Measurements from ENCODE around the gene CFLAR.

DNA sequence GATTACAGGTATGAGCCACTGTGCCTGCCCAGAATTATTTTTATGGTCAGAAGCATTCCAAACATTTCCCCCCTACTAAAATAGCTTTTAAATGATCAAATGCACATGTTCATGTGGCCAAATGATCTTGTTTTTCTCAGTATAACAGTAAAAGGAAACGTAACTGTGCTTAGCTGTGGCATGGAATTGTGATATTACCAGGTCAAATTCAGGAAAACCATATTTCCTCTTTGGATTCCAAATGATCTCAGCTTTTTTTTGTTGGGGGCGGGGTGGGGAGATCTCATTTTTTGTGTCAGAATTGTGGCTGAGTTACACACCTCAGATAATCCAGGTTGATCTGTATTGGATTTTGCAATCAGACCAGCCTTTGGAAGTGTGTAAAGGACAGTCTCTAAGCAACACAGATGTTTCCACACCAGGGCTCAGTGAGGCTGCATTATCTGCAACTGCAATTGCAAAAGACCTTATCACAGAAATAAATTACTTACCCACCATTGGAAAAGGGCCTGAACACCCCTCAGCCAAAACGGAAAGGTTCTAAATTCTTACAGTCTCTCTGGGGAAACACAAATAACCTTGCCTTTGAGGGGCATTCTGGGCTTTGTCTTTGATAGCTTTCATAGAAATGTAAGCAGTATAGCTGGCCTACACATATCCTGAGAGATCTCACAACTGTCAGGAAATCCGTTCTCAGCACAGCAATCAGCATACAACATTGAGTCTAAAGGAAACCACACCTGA is 75.3 kb downstream of the CFLAR start:
- TF ChIP-seq, protein P1, sequence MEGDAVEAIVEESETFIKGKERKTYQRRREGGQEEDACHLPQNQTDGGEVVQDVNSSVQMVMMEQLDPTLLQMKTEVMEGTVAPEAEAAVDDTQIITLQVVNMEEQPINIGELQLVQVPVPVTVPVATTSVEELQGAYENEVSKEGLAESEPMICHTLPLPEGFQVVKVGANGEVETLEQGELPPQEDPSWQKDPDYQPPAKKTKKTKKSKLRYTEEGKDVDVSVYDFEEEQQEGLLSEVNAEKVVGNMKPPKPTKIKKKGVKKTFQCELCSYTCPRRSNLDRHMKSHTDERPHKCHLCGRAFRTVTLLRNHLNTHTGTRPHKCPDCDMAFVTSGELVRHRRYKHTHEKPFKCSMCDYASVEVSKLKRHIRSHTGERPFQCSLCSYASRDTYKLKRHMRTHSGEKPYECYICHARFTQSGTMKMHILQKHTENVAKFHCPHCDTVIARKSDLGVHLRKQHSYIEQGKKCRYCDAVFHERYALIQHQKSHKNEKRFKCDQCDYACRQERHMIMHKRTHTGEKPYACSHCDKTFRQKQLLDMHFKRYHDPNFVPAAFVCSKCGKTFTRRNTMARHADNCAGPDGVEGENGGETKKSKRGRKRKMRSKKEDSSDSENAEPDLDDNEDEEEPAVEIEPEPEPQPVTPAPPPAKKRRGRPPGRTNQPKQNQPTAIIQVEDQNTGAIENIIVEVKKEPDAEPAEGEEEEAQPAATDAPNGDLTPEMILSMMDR (IDR thresholded peaks at IDR 0.05 in 2 of 3, conservative IDR thresholded peaks at IDR 0.05 in 1 of 3; ENCODE audit: borderline replicate concordance in 1 of 3, insufficient read depth in 1 of 3, low read depth in 2 of 3, low read length in 2 of 3), result no peak
- no peak for TF ChIP-seq POLR2A (IDR thresholded peaks at IDR 0.05; ENCODE audit: borderline replicate concordance, extremely low read depth, insufficient read depth, insufficient read length)
- TF ChIP-seq EZH2 (IDR thresholded peaks at IDR 0.05), result no peak
- no peak for TF ChIP-seq EGR1 (IDR thresholded peaks at IDR 0.05; ENCODE audit: low read depth)
- TF ChIP-seq SRF (IDR thresholded peaks at IDR 0.05; ENCODE audit: low read depth), result no peak
- TF ChIP-seq, protein P2, sequence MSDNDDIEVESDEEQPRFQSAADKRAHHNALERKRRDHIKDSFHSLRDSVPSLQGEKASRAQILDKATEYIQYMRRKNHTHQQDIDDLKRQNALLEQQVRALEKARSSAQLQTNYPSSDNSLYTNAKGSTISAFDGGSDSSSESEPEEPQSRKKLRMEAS (IDR thresholded peaks at IDR 0.05), result no peak
- no peak for TF ChIP-seq POLR2AphosphoS5 (IDR thresholded peaks at IDR 0.05; ENCODE audit: low read depth, low read length)
- TF ChIP-seq CBX3 (IDR thresholded peaks at IDR 0.05; ENCODE audit: low read depth), result no peak
- no peak for TF ChIP-seq ZNF274 (IDR thresholded peaks at IDR 0.05; ENCODE audit: low read depth, low read length)

Measured in HCT116 (cell line).